Glutamatergic neuron (in vitro differentiated cells): ENCODE data around the gene TPPP3. TPM values are rescaled to one million over a fixed set of nuclear protein-coding genes. Genes with fewer than 3 reads are reported as not detected.

Experiments used
- DNase-seq: peaks from one replicate; pipeline ENCODE4 v3.0.0; 2022
- H3K27ac Mint-ChIP-seq: one replicate; pipeline ENCODE4 v1.8.0; 2020; ENCODE audit warnings: mild to moderate bottlenecking, mixed read lengths, inconsistent platforms; ENCODE audit not compliant: unreplicated experiment
- H3K27me3 Mint-ChIP-seq: one replicate; pipeline ENCODE4 v1.8.0; 2020; ENCODE audit warnings: mild to moderate bottlenecking, moderate library complexity, mixed read lengths, inconsistent platforms; ENCODE audit not compliant: unreplicated experiment
- H3K36me3 Mint-ChIP-seq: one replicate; pipeline ENCODE4 v1.8.0; 2020; ENCODE audit warnings: mild to moderate bottlenecking, mixed read lengths, inconsistent platforms; ENCODE audit not compliant: unreplicated experiment
- H3K4me1 Mint-ChIP-seq: one replicate; pipeline ENCODE4 v1.8.0; 2020; ENCODE audit warnings: mild to moderate bottlenecking, low read depth, mixed read lengths, inconsistent platforms; ENCODE audit not compliant: unreplicated experiment
- H3K4me3 Mint-ChIP-seq: one replicate; pipeline ENCODE4 v1.8.0; 2020; ENCODE audit warnings: mild to moderate bottlenecking, mixed read lengths, inconsistent platforms; ENCODE audit not compliant: unreplicated experiment
- H3K9me3 Mint-ChIP-seq: one replicate; pipeline ENCODE4 v1.8.0; 2020; ENCODE audit warnings: mild to moderate bottlenecking, moderate library complexity, mixed read lengths, inconsistent platforms; ENCODE audit not compliant: unreplicated experiment
- total RNA-seq: library from RNA; stranded (reverse); fragmentation: NEBNext Ultra II Directional; extraction: Animal tissue kit (Norgen Biotek cat#: 25700); gene quantifications from one replicate; pipeline ENCODE4 v1.2.1, GENCODE V29; 2021; ENCODE audit not compliant: unreplicated experiment
- TF ChIP-seq, protein P1 (sequence below): fragments of 200-600 bp; sonication (generic); IDR thresholded peaks from one replicate; pipeline ENCODE4 v1.5.0; 2021; ENCODE audit not compliant: partially characterized antibody, unreplicated experiment

Gene TPPP3
- total RNA-seq, 1 donor from 2014 or later, result 21.7 TPM

DNA sequence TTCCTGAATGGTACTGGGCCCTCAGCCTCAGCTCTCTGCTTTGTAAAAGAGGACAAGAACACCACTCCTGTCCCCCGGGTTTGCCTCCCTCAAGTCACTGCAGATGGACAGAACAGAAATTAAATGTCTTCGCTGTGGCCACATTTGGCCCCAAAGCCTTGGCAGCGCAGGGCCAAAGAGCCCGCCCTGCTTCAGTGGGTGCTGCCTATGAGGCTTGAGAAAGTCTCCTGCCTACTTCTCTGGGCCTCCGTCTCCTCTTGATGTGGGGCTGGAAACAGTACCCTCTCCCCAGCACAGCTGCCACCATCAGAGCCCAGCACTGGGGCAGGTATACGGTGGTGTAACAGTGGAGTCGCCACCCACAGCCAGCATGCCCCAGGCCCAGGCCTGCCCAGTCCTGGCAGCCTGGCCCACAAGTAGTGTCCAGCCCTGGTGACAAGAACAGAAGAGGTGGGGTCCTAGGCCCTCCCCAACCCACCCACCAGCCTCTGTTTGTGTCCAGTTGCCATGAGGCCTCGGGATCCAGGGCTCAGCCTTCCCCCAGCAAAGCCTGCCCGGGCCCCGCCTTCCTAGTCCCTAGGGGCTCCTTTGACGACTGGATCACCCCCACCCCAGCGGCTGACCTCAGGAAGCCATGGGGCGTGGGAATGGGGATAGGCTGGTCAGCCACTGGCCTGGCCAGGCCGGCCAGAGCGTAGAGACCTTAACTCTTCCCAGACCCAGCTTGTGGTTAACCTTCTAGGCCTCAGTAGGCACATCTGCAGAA is 3.9 kb upstream of the TPPP3 start:
- Mint-ChIP-seq H3K27ac (peak overlapping the region; percentile 70), H3K4me1 (peaks cover 13% of the 10 kb centered on the region), H3K27me3 (peaks cover 11% of the 10 kb centered on the region), H3K9me3 (peaks cover 4% of the 10 kb centered on the region), H3K36me3 (no peaks in the 10 kb centered on the region), H3K4me3 (peak overlapping the region; percentile 73)
- DNase-seq, result no peak
- TF ChIP-seq, protein P1, sequence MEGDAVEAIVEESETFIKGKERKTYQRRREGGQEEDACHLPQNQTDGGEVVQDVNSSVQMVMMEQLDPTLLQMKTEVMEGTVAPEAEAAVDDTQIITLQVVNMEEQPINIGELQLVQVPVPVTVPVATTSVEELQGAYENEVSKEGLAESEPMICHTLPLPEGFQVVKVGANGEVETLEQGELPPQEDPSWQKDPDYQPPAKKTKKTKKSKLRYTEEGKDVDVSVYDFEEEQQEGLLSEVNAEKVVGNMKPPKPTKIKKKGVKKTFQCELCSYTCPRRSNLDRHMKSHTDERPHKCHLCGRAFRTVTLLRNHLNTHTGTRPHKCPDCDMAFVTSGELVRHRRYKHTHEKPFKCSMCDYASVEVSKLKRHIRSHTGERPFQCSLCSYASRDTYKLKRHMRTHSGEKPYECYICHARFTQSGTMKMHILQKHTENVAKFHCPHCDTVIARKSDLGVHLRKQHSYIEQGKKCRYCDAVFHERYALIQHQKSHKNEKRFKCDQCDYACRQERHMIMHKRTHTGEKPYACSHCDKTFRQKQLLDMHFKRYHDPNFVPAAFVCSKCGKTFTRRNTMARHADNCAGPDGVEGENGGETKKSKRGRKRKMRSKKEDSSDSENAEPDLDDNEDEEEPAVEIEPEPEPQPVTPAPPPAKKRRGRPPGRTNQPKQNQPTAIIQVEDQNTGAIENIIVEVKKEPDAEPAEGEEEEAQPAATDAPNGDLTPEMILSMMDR, result no peak

- peak overlapping the region; percentile 96 for H3K27ac Mint-ChIP-seq
- H3K9me3 Mint-ChIP-seq, result peaks cover 2% of the 10 kb centered on the region
- H3K4me1 Mint-ChIP-seq, result peaks cover 15% of the 10 kb centered on the region
- H3K4me3 Mint-ChIP-seq, result peak overlapping the region; percentile 75
- peaks cover 11% of the 10 kb centered on the region for H3K27me3 Mint-ChIP-seq
- peak; percentile 88 for DNase-seq
- TF ChIP-seq, protein P1, result no peak
- H3K36me3 Mint-ChIP-seq, result no peaks in the 10 kb centered on the region
Observed at GRCh38 chr16:67396159-67397035, 3.1 kb upstream of the TPPP3 start.

DNA sequence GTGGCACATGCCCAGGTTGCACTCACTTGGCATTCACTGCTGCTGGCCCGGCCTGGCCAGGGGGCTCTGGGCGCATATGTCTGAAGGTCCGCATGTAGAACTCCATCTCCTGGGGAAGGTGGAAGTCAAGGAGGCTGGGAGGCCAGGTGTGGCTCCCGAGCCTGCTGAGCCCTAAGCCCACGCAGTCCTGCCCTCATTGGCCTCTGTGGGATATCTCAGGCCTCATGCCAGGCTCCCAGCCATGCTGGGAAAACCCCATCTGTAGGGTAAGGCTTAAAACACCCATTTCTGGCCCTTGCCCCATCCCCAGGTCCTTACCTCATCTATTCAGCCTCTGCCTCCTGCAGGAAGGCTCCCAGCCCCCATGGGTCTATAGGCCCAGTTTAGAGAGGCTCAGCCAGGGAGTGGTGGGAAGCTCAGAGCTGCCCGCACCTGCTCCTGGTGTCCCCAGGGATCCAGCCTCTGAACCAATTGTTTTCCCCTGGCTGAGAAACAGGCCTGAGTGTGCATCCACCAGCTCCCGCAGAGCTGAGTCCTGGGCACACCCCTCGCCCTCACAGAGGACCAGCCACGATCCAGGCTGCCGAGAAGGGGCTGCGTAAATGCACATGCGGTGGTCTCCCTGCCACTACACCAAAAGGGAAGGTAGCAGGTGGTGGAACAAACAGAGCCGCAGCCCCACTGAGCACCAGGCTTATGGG is 2.3 kb upstream of the TPPP3 start:
- peaks cover 15% of the 10 kb centered on the region for H3K4me1 Mint-ChIP-seq
- DNase-seq, result peak; percentile 82
- no peaks in the 10 kb centered on the region for H3K36me3 Mint-ChIP-seq
- peaks cover 14% of the 10 kb centered on the region for H3K27me3 Mint-ChIP-seq
- peak overlapping the region; percentile 96 for H3K27ac Mint-ChIP-seq
- H3K9me3 Mint-ChIP-seq, result peaks cover 2% of the 10 kb centered on the region
- TF ChIP-seq, protein P1, result no peak
- H3K4me3 Mint-ChIP-seq, result peak overlapping the region; percentile 75

DNA sequence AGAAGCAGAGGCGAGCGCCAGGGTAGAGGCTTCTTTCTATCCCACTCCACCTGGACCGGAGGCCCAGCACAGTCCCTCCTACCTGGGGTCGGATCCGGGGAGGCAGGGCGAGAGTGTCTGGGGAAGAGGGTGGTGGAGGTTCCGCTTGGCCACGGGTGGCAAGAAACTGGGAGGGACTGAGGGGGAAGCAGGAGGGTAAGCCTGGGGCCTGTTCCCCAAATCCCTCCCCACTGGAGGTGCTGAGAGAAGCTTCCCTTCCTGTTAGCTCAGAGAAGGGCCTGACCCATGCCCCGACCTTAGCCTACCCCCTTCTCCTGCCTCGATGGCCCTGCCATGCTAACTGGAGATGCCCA is 1.8 kb upstream of the TPPP3 start:
- H3K4me1 Mint-ChIP-seq, result peaks cover 15% of the 10 kb centered on the region
- no peaks in the 10 kb centered on the region for H3K36me3 Mint-ChIP-seq
- TF ChIP-seq, protein P1, result no peak
- peak overlapping the region; percentile 96 for H3K27ac Mint-ChIP-seq
- DNase-seq, result no peak
- H3K27me3 Mint-ChIP-seq, result peaks cover 15% of the 10 kb centered on the region
- peak overlapping the region; percentile 75 for H3K4me3 Mint-ChIP-seq
- H3K9me3 Mint-ChIP-seq, result peaks cover 2% of the 10 kb centered on the region
